Esophagus muscularis mucosa (tissue), 4 donors: Measurements from ENCODE around the gene DLX6. TPM values are rescaled to one million over a fixed set of nuclear protein-coding genes. Genes with fewer than 3 reads are reported as not detected.

ENCODE experiments used
- DNase-seq: peaks from one replicate; pipeline ENCODE4 v3.0.0-alpha.2; 2017; ENCODE audit errors: extremely low spot score
- H3K27ac ChIP-seq, 4 donors: fragments of 200-600 bp; sonication (generic); replicated peaks in 1 of 4; 1 replicate in 3 of 4; 2 replicates in 1 of 4; pipeline ENCODE4 v1.5.1; 2016 to 2019; ENCODE audit warnings: mild to moderate bottlenecking in 1 of 4
- H3K27me3 ChIP-seq, 4 donors: fragments of 200-600 bp; sonication (generic); one replicate each; pipeline versions ENCODE4 v1.5.1 to v1.6.0; 2016 to 2019
- H3K36me3 ChIP-seq, 4 donors: fragments of 200-600 bp; sonication (generic); one replicate each; pipeline ENCODE4 v1.5.1; 2016 to 2019
- H3K4me1 ChIP-seq, 4 donors: fragments of 200-600 bp; sonication (generic); one replicate each; pipeline ENCODE4 v1.5.1; 2016 to 2019
- H3K4me3 ChIP-seq, 4 donors: fragments of 200-600 bp; sonication (generic); 1 replicate in 2 of 4; 2 replicates in 2 of 4; pipeline ENCODE4 v1.5.1; 2016 to 2019; ENCODE audit warnings: mild to moderate bottlenecking in 4 of 4, moderate library complexity in 1 of 4
- H3K9me3 ChIP-seq, 4 donors: fragments of 200-600 bp; sonication (generic); 1 replicate in 3 of 4; 2 replicates in 1 of 4; pipeline ENCODE4 v1.5.1; 2016 to 2019
- CTCF ChIP-seq, 3 experiments: fragments of 200-600 bp in 2 of 3; fragments of 450-650 bp in 1 of 3; sonication (generic) in 2 of 3; IDR thresholded peaks; one replicate each; pipeline ENCODE4 v1.5.1; 2017 to 2019; ENCODE audit warnings: antibody characterized with exemption in 3 of 3, mild to moderate bottlenecking in 2 of 3, moderate library complexity in 1 of 3
- EP300 ChIP-seq: sonication (generic); formaldehyde crosslinking; IDR thresholded peaks from one replicate; pipeline ENCODE4 v1.6.1; 2017; ENCODE audit warnings: antibody characterized with exemption
- POLR2A ChIP-seq: fragments of 450-650 bp; IDR thresholded peaks from one replicate; pipeline ENCODE4 v1.6.1; 2017; ENCODE audit warnings: antibody characterized with exemption, moderate library complexity, mild to moderate bottlenecking, low read depth
- POLR2AphosphoS5 ChIP-seq, 2 donors: sonication (generic); formaldehyde crosslinking; IDR thresholded peaks; one replicate each; pipeline ENCODE4 v1.6.1; 2017; ENCODE audit warnings: antibody characterized with exemption in 2 of 2
- WGBS: methylation state at CpG from one replicate; pipeline ENCODE4 v1.1.5; 2018; 5-methylcytosine and 5-hydroxymethylcytosine counted together
- intact Hi-C: fragments of 100-400 bp; cut with DNase I; formaldehyde crosslinking; loops from one replicate; pipeline ENCODE4 v1.15.1; 2023
- total RNA-seq, 4 donors: library from RNA; depleted of rRNA; stranded (reverse); fragments of >200 nt; gene quantifications; one replicate each; pipeline versions ENCODE4 v1.1.0 to v1.2.1, GENCODE V29; 2016

Gene DLX6
- total RNA-seq, 4 donors from 2014 or later: not detected

DNA sequence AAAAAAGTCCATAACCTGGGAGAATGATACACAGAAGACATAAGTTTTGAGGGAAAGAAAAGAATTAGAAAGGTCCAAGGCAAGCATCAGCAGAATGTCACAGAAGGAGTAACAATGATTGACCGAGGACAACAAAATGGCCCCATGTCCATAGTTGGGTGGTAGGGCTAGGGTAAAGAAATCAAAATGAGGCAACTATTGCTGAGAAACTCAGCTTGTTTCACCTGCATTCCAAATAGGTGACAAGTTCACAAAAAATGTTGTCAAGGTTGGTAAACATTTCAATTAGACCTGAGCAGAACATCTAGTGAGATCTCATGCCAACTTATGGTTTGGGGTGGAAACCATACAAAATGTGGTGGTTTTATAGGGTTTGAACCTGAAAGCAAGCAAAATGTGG is 22.8 kb upstream of the DLX6 start:
- H3K27me3 ChIP-seq: peaks cover 0 to 54% (median 0%) of the 10 kb centered on the region in 4 donors
- WGBS: 91% methylated on average over 1 of the region's 1 CpG
- H3K4me3 ChIP-seq: no peak overlapping the region
- TF ChIP-seq EP300: no peak
- no peak for TF ChIP-seq POLR2A
- no peak for DNase-seq
- intact Hi-C loops: no loop called here
- no peaks in the 10 kb centered on the region for H3K9me3 ChIP-seq
- no peak overlapping the region for H3K27ac ChIP-seq
- no peaks in the 10 kb centered on the region for H3K4me1 ChIP-seq
- H3K36me3 ChIP-seq: no peaks in the 10 kb centered on the region

GRCh38 chr7:96985992-96986391 is 19.4 kb upstream of the DLX6 start:
- Histone ChIP-seq H3K9me3 (no peaks in the 10 kb centered on the region), H3K27me3 (peaks cover 0 to 76% (median 12%) of the 10 kb centered on the region in 4 donors), H3K36me3 (no peaks in the 10 kb centered on the region), H3K27ac (no peak overlapping the region), H3K4me1 (no peaks in the 10 kb centered on the region), H3K4me3 (no peak overlapping the region)
- no peak for DNase-seq
- intact Hi-C loops: no loop called here
- WGBS: 43% methylated on average over 1 of the region's 1 CpG
- no peak for TF ChIP-seq POLR2A
- TF ChIP-seq EP300: no peak
- no peak for TF ChIP-seq POLR2AphosphoS5 (IDR thresholded peaks at IDR 0.05)
- TF ChIP-seq CTCF (IDR thresholded peaks at IDR 0.05): no peak

DNA sequence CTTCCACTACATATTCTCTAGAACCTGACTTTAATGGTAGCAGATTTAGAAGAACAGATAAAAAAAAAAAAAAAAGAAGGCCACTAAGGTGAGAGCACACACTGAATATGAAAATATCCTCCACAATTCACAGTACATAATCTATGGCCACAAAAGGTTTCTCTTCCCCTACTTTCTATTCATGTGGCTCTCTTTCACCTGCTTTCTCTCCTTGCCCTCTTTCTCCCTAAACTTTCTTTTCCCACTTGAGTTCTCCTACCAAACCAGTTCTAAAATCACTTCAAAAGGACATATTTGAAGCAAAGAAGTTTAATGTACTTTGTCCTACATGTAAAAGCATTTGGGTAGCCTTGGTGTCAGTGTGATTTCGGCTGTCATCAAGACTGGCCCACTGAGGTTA is 18.5 kb upstream of the DLX6 start:
- Histone ChIP-seq H3K4me3 (no peak overlapping the region), H3K36me3 (no peaks in the 10 kb centered on the region), H3K27ac (no peak overlapping the region), H3K4me1 (peaks cover 0 to 2% (median 0%) of the 10 kb centered on the region in 4 donors), H3K9me3 (no peaks in the 10 kb centered on the region), H3K27me3 (peaks cover 0 to 78% (median 18%) of the 10 kb centered on the region in 4 donors)
- TF ChIP-seq EP300 (no peak), POLR2AphosphoS5 (IDR thresholded peaks at IDR 0.05) (no peak), POLR2A (no peak), CTCF (IDR thresholded peaks at IDR 0.05) (no peak)
- intact Hi-C loops: no loop called here
- 73% methylated on average over 1 of the region's 1 CpG for WGBS
- DNase-seq: no peak

- H3K4me1 ChIP-seq: peaks cover 0 to 10% (median 7%) of the 10 kb centered on the region in 4 donors
- H3K36me3 ChIP-seq: no peaks in the 10 kb centered on the region
- no peaks in the 10 kb centered on the region for H3K9me3 ChIP-seq
- peaks cover 3 to 78% (median 26%) of the 10 kb centered on the region in 4 donors for H3K27me3 ChIP-seq
- intact Hi-C loops: no loop called here
- no peak overlapping the region for H3K27ac ChIP-seq
- no peak overlapping the region for H3K4me3 ChIP-seq
- no peak for TF ChIP-seq POLR2AphosphoS5 (IDR thresholded peaks at IDR 0.05)
- TF ChIP-seq POLR2A: no peak
- no peak for TF ChIP-seq CTCF (IDR thresholded peaks at IDR 0.05)
- no peak for TF ChIP-seq EP300
- no peak for DNase-seq
These were observed 17.6 kb upstream of the DLX6 start for GRCh38 chr7:96987719-96988118.

GRCh38 chr7:96989241-96989858 is 16.0 kb upstream of the DLX6 start:
- WGBS: 19% methylated on average over 9 of the region's 22 CpGs
- Histone ChIP-seq H3K27me3 (peaks cover 4 to 89% (median 41%) of the 10 kb centered on the region in 4 donors), H3K9me3 (no peaks in the 10 kb centered on the region), H3K36me3 (no peaks in the 10 kb centered on the region), H3K4me3 (no peak overlapping the region), H3K27ac (no peak overlapping the region), H3K4me1 (peaks cover 0 to 16% (median 11%) of the 10 kb centered on the region in 4 donors)
- DNase-seq: peak; percentile 79
- intact Hi-C loops: no loop called here
- no peak for TF ChIP-seq EP300
- TF ChIP-seq CTCF (IDR thresholded peaks at IDR 0.05): no peak
- TF ChIP-seq POLR2AphosphoS5 (IDR thresholded peaks at IDR 0.05): no peak
- TF ChIP-seq POLR2A: no peak
